ENCODE results near the gene DBI. TPM values are rescaled to one million over a fixed set of nuclear protein-coding genes. Genes with fewer than 3 reads are reported as not detected.

DBI gene
- total and polyA plus RNA-seq, 2 experiments from 2014 or later, result 171 to 873 TPM

DNA sequence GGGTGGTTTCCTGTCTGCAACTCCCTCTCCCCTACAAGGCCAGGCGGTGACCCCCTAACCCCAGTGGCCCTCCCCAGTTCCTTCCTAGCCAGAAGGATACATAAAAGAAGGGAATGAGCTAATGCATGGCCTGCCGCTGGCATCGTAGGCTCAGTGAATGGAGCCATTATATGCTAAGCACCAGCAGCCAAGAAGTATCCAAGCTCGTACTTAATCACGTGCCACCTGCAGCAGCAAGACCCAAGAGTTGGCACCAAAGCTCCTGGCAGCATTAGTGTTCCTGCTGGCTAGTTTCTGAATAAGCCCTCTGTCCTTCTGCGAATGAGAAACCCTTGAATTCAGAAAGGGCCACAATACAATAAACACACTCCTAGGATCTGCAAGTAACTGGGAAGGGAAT, 4.3 kb downstream of the DBI start:
- TF ChIP-seq ZNF114 (CRISPR knock-in tag; IDR thresholded peaks at IDR 0.05), result no peak
- no peak for TF ChIP-seq ZNF331 (CRISPR knock-in tag; IDR thresholded peaks at IDR 0.05; ENCODE audit: low read depth)
- TF ChIP-seq, protein P1, sequence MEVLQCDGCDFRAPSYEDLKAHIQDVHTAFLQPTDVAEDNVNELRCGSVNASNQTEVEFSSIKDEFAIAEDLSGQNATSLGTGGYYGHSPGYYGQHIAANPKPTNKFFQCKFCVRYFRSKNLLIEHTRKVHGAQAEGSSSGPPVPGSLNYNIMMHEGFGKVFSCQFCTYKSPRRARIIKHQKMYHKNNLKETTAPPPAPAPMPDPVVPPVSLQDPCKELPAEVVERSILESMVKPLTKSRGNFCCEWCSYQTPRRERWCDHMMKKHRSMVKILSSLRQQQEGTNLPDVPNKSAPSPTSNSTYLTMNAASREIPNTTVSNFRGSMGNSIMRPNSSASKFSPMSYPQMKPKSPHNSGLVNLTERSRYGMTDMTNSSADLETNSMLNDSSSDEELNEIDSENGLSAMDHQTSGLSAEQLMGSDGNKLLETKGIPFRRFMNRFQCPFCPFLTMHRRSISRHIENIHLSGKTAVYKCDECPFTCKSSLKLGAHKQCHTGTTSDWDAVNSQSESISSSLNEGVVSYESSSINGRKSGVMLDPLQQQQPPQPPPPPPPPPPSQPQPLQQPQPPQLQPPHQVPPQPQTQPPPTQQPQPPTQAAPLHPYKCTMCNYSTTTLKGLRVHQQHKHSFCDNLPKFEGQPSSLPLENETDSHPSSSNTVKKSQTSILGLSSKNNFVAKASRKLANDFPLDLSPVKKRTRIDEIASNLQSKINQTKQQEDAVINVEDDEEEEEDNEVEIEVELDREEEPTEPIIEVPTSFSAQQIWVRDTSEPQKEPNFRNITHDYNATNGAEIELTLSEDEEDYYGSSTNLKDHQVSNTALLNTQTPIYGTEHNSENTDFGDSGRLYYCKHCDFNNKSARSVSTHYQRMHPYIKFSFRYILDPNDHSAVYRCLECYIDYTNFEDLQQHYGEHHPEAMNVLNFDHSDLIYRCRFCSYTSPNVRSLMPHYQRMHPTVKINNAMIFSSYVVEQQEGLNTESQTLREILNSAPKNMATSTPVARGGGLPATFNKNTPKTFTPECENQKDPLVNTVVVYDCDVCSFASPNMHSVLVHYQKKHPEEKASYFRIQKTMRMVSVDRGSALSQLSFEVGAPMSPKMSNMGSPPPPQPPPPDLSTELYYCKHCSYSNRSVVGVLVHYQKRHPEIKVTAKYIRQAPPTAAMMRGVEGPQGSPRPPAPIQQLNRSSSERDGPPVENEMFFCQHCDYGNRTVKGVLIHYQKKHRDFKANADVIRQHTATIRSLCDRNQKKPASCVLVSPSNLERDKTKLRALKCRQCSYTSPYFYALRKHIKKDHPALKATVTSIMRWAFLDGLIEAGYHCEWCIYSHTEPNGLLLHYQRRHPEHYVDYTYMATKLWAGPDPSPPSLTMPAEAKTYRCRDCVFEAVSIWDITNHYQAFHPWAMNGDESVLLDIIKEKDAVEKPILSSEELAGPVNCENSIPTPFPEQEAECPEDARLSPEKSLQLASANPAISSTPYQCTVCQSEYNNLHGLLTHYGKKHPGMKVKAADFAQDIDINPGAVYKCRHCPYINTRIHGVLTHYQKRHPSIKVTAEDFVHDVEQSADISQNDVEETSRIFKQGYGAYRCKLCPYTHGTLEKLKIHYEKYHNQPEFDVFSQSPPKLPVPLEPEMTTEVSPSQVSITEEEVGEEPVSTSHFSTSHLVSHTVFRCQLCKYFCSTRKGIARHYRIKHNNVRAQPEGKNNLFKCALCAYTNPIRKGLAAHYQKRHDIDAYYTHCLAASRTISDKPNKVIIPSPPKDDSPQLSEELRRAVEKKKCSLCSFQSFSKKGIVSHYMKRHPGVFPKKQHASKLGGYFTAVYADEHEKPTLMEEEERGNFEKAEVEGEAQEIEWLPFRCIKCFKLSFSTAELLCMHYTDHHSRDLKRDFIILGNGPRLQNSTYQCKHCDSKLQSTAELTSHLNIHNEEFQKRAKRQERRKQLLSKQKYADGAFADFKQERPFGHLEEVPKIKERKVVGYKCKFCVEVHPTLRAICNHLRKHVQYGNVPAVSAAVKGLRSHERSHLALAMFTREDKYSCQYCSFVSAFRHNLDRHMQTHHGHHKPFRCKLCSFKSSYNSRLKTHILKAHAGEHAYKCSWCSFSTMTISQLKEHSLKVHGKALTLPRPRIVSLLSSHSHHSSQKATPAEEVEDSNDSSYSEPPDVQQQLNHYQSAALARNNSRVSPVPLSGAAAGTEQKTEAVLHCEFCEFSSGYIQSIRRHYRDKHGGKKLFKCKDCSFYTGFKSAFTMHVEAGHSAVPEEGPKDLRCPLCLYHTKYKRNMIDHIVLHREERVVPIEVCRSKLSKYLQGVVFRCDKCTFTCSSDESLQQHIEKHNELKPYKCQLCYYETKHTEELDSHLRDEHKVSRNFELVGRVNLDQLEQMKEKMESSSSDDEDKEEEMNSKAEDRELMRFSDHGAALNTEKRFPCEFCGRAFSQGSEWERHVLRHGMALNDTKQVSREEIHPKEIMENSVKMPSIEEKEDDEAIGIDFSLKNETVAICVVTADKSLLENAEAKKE (CRISPR knock-in tag; IDR thresholded peaks at IDR 0.05), result no peak
- no peak for TF ChIP-seq JUNB (IDR thresholded peaks at IDR 0.05; ENCODE audit: unreplicated experiment)
- TF ChIP-seq EZH2phosphoT487 (IDR thresholded peaks at IDR 0.05; ENCODE audit: unreplicated experiment), result no peak
- no peak for TF ChIP-seq NANOG (IDR thresholded peaks at IDR 0.05; ENCODE audit: borderline replicate concordance)
- TF ChIP-seq, protein P2, sequence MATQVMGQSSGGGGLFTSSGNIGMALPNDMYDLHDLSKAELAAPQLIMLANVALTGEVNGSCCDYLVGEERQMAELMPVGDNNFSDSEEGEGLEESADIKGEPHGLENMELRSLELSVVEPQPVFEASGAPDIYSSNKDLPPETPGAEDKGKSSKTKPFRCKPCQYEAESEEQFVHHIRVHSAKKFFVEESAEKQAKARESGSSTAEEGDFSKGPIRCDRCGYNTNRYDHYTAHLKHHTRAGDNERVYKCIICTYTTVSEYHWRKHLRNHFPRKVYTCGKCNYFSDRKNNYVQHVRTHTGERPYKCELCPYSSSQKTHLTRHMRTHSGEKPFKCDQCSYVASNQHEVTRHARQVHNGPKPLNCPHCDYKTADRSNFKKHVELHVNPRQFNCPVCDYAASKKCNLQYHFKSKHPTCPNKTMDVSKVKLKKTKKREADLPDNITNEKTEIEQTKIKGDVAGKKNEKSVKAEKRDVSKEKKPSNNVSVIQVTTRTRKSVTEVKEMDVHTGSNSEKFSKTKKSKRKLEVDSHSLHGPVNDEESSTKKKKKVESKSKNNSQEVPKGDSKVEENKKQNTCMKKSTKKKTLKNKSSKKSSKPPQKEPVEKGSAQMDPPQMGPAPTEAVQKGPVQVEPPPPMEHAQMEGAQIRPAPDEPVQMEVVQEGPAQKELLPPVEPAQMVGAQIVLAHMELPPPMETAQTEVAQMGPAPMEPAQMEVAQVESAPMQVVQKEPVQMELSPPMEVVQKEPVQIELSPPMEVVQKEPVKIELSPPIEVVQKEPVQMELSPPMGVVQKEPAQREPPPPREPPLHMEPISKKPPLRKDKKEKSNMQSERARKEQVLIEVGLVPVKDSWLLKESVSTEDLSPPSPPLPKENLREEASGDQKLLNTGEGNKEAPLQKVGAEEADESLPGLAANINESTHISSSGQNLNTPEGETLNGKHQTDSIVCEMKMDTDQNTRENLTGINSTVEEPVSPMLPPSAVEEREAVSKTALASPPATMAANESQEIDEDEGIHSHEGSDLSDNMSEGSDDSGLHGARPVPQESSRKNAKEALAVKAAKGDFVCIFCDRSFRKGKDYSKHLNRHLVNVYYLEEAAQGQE (IDR thresholded peaks at IDR 0.05; ENCODE audit: unreplicated experiment), result no peak
- TF ChIP-seq, protein P3, sequence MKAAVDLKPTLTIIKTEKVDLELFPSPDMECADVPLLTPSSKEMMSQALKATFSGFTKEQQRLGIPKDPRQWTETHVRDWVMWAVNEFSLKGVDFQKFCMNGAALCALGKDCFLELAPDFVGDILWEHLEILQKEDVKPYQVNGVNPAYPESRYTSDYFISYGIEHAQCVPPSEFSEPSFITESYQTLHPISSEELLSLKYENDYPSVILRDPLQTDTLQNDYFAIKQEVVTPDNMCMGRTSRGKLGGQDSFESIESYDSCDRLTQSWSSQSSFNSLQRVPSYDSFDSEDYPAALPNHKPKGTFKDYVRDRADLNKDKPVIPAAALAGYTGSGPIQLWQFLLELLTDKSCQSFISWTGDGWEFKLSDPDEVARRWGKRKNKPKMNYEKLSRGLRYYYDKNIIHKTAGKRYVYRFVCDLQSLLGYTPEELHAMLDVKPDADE (IDR thresholded peaks at IDR 0.05), result no peak
- TF ChIP-seq EZH2 (IDR thresholded peaks at IDR 0.05; ENCODE audit: low read depth, unreplicated experiment), result no peak
- TF ChIP-seq, protein P4, sequence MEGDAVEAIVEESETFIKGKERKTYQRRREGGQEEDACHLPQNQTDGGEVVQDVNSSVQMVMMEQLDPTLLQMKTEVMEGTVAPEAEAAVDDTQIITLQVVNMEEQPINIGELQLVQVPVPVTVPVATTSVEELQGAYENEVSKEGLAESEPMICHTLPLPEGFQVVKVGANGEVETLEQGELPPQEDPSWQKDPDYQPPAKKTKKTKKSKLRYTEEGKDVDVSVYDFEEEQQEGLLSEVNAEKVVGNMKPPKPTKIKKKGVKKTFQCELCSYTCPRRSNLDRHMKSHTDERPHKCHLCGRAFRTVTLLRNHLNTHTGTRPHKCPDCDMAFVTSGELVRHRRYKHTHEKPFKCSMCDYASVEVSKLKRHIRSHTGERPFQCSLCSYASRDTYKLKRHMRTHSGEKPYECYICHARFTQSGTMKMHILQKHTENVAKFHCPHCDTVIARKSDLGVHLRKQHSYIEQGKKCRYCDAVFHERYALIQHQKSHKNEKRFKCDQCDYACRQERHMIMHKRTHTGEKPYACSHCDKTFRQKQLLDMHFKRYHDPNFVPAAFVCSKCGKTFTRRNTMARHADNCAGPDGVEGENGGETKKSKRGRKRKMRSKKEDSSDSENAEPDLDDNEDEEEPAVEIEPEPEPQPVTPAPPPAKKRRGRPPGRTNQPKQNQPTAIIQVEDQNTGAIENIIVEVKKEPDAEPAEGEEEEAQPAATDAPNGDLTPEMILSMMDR (conservative IDR thresholded peaks at IDR 0.05; ENCODE audit: low read depth in 2 of 2), result no peak
- TF ChIP-seq STAT1 (IDR thresholded peaks at IDR 0.05; ENCODE audit: unreplicated experiment), result no peak
- TF ChIP-seq POLR2AphosphoS5 (IDR thresholded peaks at IDR 0.05; ENCODE audit: low read depth), result no peak
- TF ChIP-seq CREB1 (CRISPR knock-in tag; IDR thresholded peaks at IDR 0.05; ENCODE audit: low read depth), result no peak
- H3K36me3 ChIP-seq (ENCODE audit: insufficient read depth), result peaks cover 49% of the 10 kb centered on the region
- H3F3A ChIP-seq (replicated peaks; ENCODE audit: low read depth), result no peaks in the 10 kb centered on the region

More for the DNA sequence above, 4.3 kb downstream of the DBI start:
- peaks cover 5% of the 10 kb centered on the region for H3K4me1 Mint-ChIP-seq
- H3K27me3 Mint-ChIP-seq (ENCODE audit: insufficient read depth, low read depth, poor library complexity), result peaks cover 12% of the 10 kb centered on the region
- no peak overlapping the region for H3K4me3 ChIP-seq
- H3K27ac Mint-ChIP-seq, result no peak overlapping the region
- peaks cover 67% of the 10 kb centered on the region for H3K36me3 Mint-ChIP-seq (ENCODE audit: low read depth)
- H3K27me3 ChIP-seq (ENCODE audit: insufficient read depth), result no peaks in the 10 kb centered on the region
- no peak overlapping the region for H2AFZ ChIP-seq
- 0 out of 2 replicates have a peak, but pooled peaks cover 4% of the 10 kb centered on the region for H3K4me1 ChIP-seq (ENCODE audit: insufficient read depth)
- no peak for ATAC-seq
- no peaks in the 10 kb centered on the region for H3K9me2 ChIP-seq (ENCODE audit: insufficient read depth)
- no peak overlapping the region for H3K4me2 ChIP-seq
- H3K4me3 Mint-ChIP-seq, result no peak overlapping the region
- peaks cover 23% of the 10 kb centered on the region for H3K79me2 ChIP-seq (replicated peaks; ENCODE audit: insufficient read depth)
- no peak overlapping the region for H3K27ac ChIP-seq (ENCODE audit: low read depth)
- peaks cover 18% of the 10 kb centered on the region for H4K20me1 ChIP-seq (replicated peaks; ENCODE audit: insufficient read depth)
- peaks cover 6% of the 10 kb centered on the region for H3K9me3 Mint-ChIP-seq
- no peak for DNase-seq (ENCODE audit: low spot score)

Measured in GM23338 (cell line).